Stomach (tissue), 9 donors: Measurements from ENCODE around the gene PARD3. TPM values are rescaled to one million over a fixed set of nuclear protein-coding genes. Genes with fewer than 3 reads are reported as not detected.

Experiments used
- DNase-seq, 2 donors: peaks; one replicate each; pipeline versions ENCODE4 v3.0.0 to v3.0.0-alpha.2; 2013 to 2019
- H3K27ac ChIP-seq, 5 donors: fragments of 200-600 bp in 4 of 5; sonication (generic) in 4 of 5; one replicate each; pipeline ENCODE4 v1.5.1; 2013 to 2019; ENCODE audit warnings: mild to moderate bottlenecking in 1 of 5, moderate library complexity in 1 of 5
- H3K27me3 ChIP-seq, 3 donors: fragments of 200-600 bp; sonication (generic); one replicate each; pipeline ENCODE4 v1.5.1; 2017 to 2019; ENCODE audit warnings: mixed run types in 1 of 3
- H3K36me3 ChIP-seq, 4 donors: fragments of 200-600 bp; sonication (generic); 1 replicate in 3 of 4; 2 replicates in 1 of 4; pipeline ENCODE4 v1.5.1; 2016 to 2019
- H3K4me1 ChIP-seq, 4 donors: fragments of 200-600 bp; sonication (generic); one replicate each; pipeline ENCODE4 v1.5.1; 2016 to 2019
- H3K4me3 ChIP-seq, 4 donors: fragments of 200-600 bp; sonication (generic) in 3 of 4; one replicate each; pipeline ENCODE4 v1.5.1; 2016 to 2019; ENCODE audit warnings: mild to moderate bottlenecking in 1 of 4
- H3K9me3 ChIP-seq, 4 donors: fragments of 200-600 bp; sonication (generic); one replicate each; pipeline ENCODE4 v1.5.1; 2016 to 2019
- EP300 ChIP-seq: sonication (generic); formaldehyde crosslinking; IDR thresholded peaks from one replicate; pipeline ENCODE4 v1.6.1; 2017; ENCODE audit warnings: antibody characterized with exemption
- POLR2A ChIP-seq, 4 donors: fragments of 450-650 bp; IDR thresholded peaks; one replicate each; pipeline ENCODE4 v1.6.1; 2016; ENCODE audit warnings: antibody characterized with exemption in 4 of 4, control low read depth in 2 of 4, mild to moderate bottlenecking in 1 of 4, moderate library complexity in 1 of 4
- POLR2AphosphoS5 ChIP-seq, 3 donors: sonication (generic); formaldehyde crosslinking; IDR thresholded peaks; one replicate each; pipeline ENCODE4 v1.6.1; 2016; ENCODE audit warnings: antibody characterized with exemption in 3 of 3
- WGBS, 5 donors: extraction: QIAGEN DNeasy Blood & Tissue Kit in 3 of 5; methylation state at CpG; one replicate each; pipeline versions ENCODE4 v1.1.5 to v1.1.7; 2013 to 2018; 5-methylcytosine and 5-hydroxymethylcytosine counted together
- intact Hi-C: fragments of 100-400 bp; cut with DNase I; formaldehyde crosslinking; loops from one replicate; pipeline ENCODE4 v1.15.1; 2023; ENCODE audit warnings: low total_unique reads
- polyA plus RNA-seq, 3 donors: library from polyadenylated mRNA; stranded (reverse); fragments of 200-250 nt; gene quantifications; one replicate each; pipeline ENCODE4 v1.2.3, GENCODE V29; 2013
- total RNA-seq, 5 donors: library from RNA; depleted of rRNA; stranded (reverse); fragments of >200 nt; gene quantifications; one replicate each; pipeline versions ENCODE4 v1.1.0 to v1.2.3, GENCODE V29; 2014 to 2016
- TF ChIP-seq, protein P1 (sequence below), 7 experiments: fragments of 450-650 bp in 4 of 7; fragments of 200-600 bp in 3 of 7; sonication (generic) in 3 of 7; IDR thresholded peaks; one replicate each; pipeline ENCODE4 v1.5.1; 2016 to 2019; ENCODE audit warnings: antibody characterized with exemption in 7 of 7, control low read depth in 2 of 7, mild to moderate bottlenecking in 1 of 7
- donor health status: healthy with polysubstance abuse.
- donor health status: Bipolar disorder and iron deficiency.
- donor health status: healthy.

PARD3 gene
- total and polyA plus RNA-seq, 8 donors, result 13.7 to 118 (median 31.8) TPM

DNA sequence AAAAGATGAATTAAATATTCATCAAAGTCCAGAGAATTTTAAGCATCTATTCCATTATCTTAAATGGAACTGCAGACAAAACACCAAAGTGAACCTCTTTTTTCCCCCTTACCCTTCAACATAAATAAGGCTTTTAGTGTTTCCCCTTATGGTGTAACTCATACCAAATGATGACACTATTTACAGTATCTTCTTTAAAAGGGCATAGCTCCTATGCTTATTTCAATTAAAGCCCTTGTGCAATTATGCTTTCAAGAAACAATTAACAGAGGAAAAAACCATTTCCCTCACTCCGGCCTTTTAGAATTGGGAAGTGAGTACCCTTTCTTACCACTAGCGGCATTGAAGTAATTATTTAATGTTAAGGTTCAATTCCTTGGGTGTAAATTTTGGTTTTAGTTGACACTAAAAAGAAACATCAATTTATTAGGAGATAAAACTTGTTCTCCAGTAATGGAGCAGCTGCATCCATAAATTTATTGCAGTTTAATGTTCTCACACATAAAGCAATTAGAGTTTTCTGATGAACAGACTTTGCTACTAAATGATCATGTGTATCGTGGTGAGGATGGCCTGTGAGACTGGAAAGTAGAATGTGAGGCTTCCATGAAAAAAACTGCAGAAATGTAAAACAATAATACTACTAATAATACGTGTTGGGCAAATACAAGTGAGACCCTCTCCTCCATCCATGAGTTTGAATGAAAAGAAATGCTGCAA is 661.3 kb downstream of the PARD3 start:
- peaks cover 0 to 9% (median 4%) of the 10 kb centered on the region in 4 donors for H3K4me1 ChIP-seq
- H3K9me3 ChIP-seq, result no peaks in the 10 kb centered on the region
- intact Hi-C loops, result no loop called here
- H3K27ac ChIP-seq, result no peak overlapping the region
- H3K4me3 ChIP-seq, result no peak overlapping the region
- TF ChIP-seq POLR2AphosphoS5 (IDR thresholded peaks at IDR 0.05) (no peak), POLR2A (IDR thresholded peaks at IDR 0.05) (no peak), EP300 (no peak)
- TF ChIP-seq, protein P1, sequence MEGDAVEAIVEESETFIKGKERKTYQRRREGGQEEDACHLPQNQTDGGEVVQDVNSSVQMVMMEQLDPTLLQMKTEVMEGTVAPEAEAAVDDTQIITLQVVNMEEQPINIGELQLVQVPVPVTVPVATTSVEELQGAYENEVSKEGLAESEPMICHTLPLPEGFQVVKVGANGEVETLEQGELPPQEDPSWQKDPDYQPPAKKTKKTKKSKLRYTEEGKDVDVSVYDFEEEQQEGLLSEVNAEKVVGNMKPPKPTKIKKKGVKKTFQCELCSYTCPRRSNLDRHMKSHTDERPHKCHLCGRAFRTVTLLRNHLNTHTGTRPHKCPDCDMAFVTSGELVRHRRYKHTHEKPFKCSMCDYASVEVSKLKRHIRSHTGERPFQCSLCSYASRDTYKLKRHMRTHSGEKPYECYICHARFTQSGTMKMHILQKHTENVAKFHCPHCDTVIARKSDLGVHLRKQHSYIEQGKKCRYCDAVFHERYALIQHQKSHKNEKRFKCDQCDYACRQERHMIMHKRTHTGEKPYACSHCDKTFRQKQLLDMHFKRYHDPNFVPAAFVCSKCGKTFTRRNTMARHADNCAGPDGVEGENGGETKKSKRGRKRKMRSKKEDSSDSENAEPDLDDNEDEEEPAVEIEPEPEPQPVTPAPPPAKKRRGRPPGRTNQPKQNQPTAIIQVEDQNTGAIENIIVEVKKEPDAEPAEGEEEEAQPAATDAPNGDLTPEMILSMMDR (IDR thresholded peaks at IDR 0.05), result no peak
- H3K27me3 ChIP-seq, result no peaks in the 10 kb centered on the region
- WGBS, 5 donors, result 80 to 94% (median 89%) methylated on average over 4 of the region's 4 CpGs
- H3K36me3 ChIP-seq, result no peaks in the 10 kb centered on the region
- DNase-seq, result no peak

DNA sequence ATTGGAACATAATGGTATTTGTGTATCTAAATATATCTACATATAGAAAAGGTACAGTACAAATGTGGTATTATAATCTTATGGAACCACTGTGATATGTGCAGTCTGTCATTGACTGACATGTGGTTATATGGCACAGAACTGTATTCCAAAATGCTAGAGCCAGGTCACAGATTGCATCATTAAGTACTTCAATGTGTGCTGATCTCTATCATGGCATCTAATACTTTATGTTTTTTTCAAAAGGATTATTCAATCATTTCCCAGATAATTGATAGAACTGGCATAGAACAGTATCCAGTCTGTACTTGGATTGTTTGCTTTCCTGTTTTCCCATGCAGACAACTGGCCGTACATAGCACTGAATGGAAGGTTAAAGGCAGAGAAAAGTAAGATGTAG is 662.7 kb downstream of the PARD3 start:
- WGBS, 5 donors, result 0 to 85% (median 44%) methylated on average over 1 of the region's 1 CpG
- Histone ChIP-seq H3K9me3 (no peaks in the 10 kb centered on the region), H3K4me1 (peaks cover 0 to 8% (median 3%) of the 10 kb centered on the region in 4 donors), H3K4me3 (no peak overlapping the region), H3K27ac (no peak overlapping the region), H3K36me3 (no peaks in the 10 kb centered on the region), H3K27me3 (no peaks in the 10 kb centered on the region)
- TF ChIP-seq POLR2AphosphoS5 (IDR thresholded peaks at IDR 0.05), result no peak
- no peak for TF ChIP-seq POLR2A (IDR thresholded peaks at IDR 0.05)
- TF ChIP-seq, protein P1 (IDR thresholded peaks at IDR 0.05), result no peak
- TF ChIP-seq EP300, result no peak
- intact Hi-C loops, result no loop called here
- no peak for DNase-seq

DNA sequence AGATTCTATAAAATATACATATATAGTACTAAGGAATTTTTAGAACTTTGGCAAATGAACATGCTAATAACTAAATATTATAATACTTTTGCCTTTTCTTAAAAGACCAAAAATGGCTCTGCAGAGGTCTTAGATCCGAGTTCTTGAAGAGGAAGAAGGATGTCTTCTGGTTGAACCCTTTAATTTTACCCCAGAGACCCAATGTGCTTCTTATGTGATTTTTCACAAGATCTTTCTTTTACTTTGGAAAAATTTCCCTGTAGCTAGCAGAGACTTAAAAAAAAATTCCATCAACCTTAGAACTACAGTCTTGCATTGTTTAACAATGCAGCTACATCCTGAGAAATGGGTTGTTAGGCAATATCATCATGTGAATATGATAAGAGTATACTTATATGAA is 663.2 kb downstream of the PARD3 start:
- Histone ChIP-seq H3K27me3 (no peaks in the 10 kb centered on the region), H3K4me1 (peaks cover 0 to 3% (median under 1%) of the 10 kb centered on the region in 4 donors), H3K9me3 (no peaks in the 10 kb centered on the region), H3K36me3 (no peaks in the 10 kb centered on the region), H3K4me3 (no peak overlapping the region), H3K27ac (no peak overlapping the region)
- TF ChIP-seq POLR2AphosphoS5 (IDR thresholded peaks at IDR 0.05) (no peak), EP300 (no peak), POLR2A (IDR thresholded peaks at IDR 0.05) (no peak)
- TF ChIP-seq, protein P1 (IDR thresholded peaks at IDR 0.05), result no peak
- DNase-seq, result no peak
- intact Hi-C loops, result no loop called here
- 72 to 95% (median 85%) methylated on average over 1 of the region's 1 CpG for WGBS, 5 donors

DNA sequence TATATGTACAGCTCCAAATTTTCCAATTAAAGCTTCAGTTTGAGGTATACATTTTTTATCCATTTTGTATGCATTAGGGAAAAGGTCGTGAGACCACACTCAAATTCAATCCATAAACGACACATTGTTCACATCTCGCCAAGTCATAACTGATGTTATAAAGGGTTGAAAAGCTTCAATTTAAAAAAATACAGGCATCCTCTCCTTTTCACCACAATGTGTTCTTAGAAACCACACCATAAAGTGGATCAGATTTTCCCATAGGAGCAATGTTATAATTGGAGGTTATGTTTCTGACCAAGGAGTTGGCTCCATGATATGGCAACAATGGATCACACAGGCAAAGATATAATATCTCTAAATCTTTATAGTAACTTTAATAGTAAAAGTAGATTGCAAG is 663.6 kb downstream of the PARD3 start:
- H3K4me3 ChIP-seq, result no peak overlapping the region
- DNase-seq, result no peak
- no peak for TF ChIP-seq EP300
- TF ChIP-seq POLR2A (IDR thresholded peaks at IDR 0.05), result no peak
- TF ChIP-seq POLR2AphosphoS5 (IDR thresholded peaks at IDR 0.05), result no peak
- TF ChIP-seq, protein P1 (IDR thresholded peaks at IDR 0.05), result no peak
- intact Hi-C loops, result no loop called here
- no peak overlapping the region for H3K27ac ChIP-seq
- no peaks in the 10 kb centered on the region for H3K27me3 ChIP-seq
- 91 to 95% (median 94%) methylated on average over 3 of the region's 3 CpGs for WGBS, 5 donors
- H3K36me3 ChIP-seq, result no peaks in the 10 kb centered on the region
- H3K4me1 ChIP-seq, result no peaks in the 10 kb centered on the region
- H3K9me3 ChIP-seq, result no peaks in the 10 kb centered on the region
